NCI-H748 (cell line): ENCODE data around the gene BRINP1.
A peak's percentile ranks its signal among the peaks of the same experiment; 100 is the strongest.

ENCODE experiments used
- DNase-seq: peaks from one replicate; lab custom pipeline; 2025; ENCODE audit not compliant: unreplicated experiment; lab: John Stamatoyannopoulos, UW

Gene BRINP1, protein sequence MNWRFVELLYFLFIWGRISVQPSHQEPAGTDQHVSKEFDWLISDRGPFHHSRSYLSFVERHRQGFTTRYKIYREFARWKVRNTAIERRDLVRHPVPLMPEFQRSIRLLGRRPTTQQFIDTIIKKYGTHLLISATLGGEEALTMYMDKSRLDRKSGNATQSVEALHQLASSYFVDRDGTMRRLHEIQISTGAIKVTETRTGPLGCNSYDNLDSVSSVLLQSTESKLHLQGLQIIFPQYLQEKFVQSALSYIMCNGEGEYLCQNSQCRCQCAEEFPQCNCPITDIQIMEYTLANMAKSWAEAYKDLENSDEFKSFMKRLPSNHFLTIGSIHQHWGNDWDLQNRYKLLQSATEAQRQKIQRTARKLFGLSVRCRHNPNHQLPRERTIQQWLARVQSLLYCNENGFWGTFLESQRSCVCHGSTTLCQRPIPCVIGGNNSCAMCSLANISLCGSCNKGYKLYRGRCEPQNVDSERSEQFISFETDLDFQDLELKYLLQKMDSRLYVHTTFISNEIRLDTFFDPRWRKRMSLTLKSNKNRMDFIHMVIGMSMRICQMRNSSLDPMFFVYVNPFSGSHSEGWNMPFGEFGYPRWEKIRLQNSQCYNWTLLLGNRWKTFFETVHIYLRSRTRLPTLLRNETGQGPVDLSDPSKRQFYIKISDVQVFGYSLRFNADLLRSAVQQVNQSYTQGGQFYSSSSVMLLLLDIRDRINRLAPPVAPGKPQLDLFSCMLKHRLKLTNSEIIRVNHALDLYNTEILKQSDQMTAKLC

GRCh38 chr9:119368681-119369581, at the start of gene BRINP1:
Gene BRINP1, minus strand, starts transcription at chr9:119369435. Its CDS starts 56,080 bp downstream, at chr9:119313355.
- DNase-seq, result peak; percentile 93

GRCh38 chr9:119418721-119419120, 49.5 kb upstream of the BRINP1 start:
- DNase-seq, result no peak

- no peak for DNase-seq
Measured at GRCh38 chr9:119416793-119417192, 47.6 kb upstream of the BRINP1 start.

DNA sequence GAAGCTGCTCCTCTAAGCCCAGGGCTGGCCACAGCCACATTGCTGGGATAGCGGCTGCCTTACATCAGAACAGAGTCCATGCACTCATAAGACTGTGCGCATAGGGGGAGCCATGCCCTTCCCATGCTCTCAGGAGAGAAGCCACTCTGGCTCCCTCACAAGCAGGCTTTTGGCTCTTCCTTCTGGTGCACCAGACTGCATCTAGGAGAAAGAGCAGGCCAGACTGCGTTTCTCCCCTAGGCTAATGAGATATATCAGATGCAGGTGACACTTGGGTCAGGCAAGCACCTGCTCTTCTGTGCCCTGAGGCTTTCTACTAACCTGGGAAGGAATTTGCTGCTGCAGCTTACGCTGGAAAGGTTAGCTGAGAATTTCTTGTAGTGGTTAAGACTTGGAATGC, 43.2 kb upstream of the BRINP1 start:
- DNase-seq, result no peak

DNA sequence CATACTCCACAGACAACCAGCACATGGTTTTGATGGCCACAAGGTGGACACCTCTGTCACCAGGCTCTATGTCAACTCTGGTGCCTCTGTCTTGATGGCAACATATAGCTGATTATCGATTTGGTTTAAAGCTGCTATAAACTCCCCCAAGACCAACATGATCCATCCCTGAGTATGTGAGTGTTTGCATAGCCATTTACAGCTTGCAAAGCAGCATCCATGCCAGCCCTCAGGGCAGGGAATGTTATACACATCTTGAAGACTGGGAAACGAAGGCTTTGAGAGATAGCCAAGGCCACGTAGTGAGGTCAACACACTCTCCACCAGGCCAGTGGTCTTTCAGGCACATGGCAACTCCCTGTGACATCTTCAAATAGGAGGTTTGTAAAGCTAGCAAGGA, 40.3 kb upstream of the BRINP1 start:
- no peak for DNase-seq

DNA sequence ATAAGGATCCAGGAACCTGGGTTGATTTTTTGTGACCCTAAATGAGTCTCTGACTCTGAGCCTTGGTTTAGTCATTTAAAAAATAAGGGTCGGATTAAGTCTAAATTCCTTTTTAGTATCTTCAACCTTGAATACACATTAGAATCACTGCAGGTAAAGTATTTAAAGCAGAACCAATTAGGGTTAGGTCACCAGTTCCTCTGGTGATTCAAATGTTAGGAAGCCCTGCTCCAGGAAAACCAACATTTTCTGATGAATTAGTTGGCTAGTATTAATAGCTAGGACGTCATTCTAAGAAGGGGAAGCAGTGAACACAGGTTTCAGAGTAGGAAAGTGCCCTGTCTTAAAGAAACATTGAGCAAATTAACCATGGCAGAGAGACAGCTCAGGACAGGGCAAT, 31.4 kb upstream of the BRINP1 start:
- DNase-seq, result no peak

- DNase-seq, result peak; percentile 71
Measured at GRCh38 chr9:119398350-119398749, 29.1 kb upstream of the BRINP1 start.

DNA sequence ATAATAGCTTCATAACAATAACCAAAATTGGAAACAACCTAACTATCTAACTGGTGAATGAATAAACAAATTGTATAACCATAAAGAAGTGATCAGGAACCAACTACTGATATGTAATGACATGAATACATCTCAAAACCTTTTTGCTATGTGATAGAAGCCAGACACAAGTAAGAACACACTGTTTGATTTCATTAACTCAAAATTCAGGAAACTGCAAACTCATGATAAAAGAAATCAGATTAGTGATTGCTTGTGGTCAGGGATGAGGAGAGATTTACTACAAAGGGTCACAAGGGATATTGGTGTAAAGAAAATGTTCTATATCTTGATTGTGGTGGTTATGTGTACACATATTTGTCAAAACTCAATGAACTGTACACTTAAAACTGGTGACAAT, 22.6 kb upstream of the BRINP1 start:
- DNase-seq, result no peak

- peak; percentile 80 for DNase-seq
Measured at GRCh38 chr9:119375892-119376291, 6.7 kb upstream of the BRINP1 start.

GRCh38 chr9:119372951-119373350, 3.7 kb upstream of the BRINP1 start:
- no peak for DNase-seq

DNA sequence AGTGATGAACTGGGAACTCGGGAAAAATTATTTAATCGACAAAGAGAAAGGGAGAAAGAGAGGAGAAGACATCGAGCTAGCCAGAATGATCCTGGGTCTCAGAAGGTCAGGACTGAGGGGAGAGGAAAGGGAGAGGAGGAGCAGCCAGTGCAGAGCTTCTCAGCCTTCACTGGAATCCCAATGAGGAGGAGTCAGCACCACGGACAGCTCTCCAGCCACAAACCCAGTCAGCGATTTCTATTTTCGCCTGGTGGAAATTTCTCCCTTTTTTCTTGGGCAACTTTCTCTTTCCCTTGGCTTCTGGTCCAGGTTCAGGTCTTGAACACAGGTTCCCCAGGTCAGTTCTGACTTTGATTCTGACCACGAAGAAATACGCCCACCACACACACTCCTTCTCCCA, 1.6 kb upstream of the BRINP1 start:
- DNase-seq, result no peak

GRCh38 chr9:119369680-119370366, 588 bp upstream of the BRINP1 start:
- peak; percentile 78 for DNase-seq

DNA sequence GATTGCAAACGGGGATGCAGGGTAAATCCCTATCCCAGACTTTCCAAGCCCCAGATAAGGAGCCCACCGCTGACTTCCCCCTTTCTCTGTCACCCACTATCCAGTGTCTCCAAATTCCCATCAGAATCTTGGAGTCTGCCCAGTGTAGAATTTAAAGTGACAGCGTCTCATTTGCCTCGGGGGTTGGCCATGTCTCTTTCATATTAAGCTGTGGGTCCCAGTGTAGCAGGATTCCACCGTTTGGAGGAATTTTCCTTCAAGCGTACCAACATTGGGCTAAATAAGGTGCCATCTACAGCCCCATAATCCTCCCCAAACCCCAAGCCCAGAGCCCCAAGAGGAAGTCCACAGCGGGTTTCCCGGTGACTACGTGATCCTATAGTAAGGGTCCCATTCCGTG, 1.1 kb downstream of the BRINP1 start:
- DNase-seq, result peak; percentile 62

- DNase-seq, result no peak
Measured at GRCh38 chr9:119367683-119368075, 1.6 kb downstream of the BRINP1 start.

DNA sequence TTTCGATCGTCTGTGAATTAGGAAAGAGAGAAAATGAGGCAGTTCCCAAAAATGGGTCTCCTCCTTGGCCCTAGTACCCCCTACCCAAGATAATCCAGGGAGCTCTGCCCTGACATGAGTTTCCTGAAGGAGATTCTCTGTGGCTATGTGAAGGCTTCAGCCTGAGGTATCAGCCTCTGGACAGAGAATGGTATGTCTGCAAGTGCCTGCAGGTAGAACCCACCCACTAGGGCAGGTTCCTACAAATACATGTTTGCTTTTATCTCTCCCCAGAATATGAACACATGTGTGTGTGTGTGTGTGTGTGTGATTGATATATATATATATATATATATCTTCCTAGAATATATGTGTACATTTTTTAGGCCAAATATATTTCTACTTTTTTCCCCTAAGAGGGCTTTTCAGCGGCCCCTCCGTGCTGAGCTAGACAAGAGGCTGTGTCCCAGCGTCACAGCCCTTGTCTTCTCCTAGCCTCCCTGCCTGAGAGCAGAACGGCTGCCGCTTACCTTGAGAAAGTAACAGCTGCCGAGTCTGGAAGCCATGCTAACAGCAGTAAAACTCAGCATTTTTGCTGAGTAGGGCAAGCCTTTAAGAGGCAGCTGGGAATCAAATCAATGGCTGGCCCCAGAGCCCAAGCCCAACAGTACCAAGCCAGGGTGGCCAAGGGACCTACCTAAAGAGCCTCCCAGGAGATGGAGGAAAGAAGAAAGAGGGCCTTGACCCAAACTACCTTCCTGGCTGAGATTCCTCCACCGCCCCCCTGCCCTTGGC, 2.1 kb downstream of the BRINP1 start:
- DNase-seq, result peak; percentile 73

DNA sequence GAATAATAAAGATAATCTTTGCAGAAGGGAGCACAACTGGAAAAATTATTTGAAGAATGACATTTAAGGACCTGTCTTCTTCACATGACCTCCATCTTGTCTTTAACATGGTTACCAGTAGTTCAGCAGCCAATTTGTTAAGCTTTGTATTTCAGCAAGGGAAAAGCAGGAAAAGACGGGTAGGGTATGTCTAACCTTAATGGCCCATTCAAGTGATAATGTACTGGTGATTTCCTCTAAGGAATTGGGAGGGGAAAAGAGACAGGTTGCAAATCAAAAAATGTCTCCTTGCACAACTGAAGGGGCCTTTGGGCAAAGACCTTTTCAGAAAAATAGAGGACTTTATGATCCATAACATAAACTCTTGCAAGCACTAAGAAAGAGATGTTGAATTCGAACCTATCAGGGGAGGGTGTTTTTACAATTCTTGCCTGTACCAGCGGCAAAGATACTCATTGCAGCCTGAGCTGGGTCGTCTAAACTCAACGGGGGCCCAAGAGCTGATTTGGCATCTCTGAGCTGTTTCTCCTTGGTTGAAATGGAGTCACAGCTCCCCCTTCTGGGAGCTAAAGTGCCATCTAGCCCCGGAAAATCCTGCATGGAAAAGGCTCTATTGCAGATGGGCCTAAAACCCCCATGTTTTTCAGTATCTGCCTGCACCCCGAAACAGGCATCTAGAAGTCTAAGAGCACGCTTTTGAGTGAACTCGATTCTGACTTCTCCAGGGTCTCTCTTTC, 3.8 kb downstream of the BRINP1 start:
- peak; percentile 90 for DNase-seq

DNA sequence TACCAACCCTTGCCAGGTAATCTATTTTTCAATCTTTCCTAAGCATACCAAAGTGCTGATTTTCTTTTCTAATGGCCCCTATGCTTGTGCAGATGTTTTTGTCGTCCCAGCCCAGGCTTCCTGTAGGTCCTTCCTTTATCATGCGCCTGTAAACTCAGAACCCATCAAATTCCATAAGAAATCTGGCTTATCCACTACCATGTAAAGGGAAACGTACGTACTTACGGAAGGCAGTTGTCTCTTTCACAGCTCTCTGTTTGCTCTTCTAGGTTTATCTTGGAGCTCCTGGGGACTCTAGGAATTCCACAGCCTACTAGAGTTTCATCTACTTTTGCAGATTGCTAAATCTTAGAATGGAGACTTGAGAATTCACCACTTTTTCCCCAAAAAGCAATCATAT, 9.0 kb downstream of the BRINP1 start:
- DNase-seq, result no peak

DNA sequence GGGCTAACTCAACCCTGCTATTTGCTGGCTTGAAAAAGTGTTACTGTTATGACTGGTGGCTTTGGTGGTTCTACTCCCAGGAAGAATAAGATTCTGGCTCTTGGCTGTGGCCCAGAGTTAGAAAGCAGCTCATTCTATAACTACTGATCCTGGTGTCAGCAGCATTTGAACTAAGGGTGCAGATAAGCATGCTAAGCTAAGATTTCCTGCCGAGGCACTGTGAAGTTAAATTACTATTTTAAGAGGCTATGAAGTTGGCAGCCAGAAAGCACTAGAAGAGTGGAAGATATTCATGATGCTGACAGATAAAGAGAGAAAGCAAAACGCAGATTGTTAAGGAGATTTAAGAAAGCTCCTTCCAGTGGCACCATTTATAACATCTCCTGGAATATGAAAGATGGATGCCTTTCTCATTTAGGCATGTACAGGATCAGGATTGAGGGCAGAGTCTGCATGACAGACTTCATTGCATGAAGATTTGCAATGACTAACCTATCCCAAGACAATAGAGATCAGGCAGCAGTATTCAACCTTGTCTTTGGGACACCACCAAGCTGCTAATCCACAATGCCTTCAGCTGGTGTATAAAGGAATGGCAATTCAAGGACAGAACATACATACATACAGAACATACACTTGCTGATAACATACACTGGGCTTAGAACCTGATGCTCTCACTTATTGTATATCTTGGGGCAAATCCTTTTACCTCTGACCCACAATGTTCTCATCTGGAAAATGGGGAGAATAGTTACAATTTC, 11.7 kb downstream of the BRINP1 start:
- DNase-seq, result no peak
